ENCODE measurements around the gene OLFM1. TPM values are rescaled to one million over a fixed set of nuclear protein-coding genes. Genes with fewer than 3 reads are reported as not detected.

OLFM1 gene
- total and polyA plus RNA-seq, 2 of the 4 experiments (the other 2 are of a cell fraction): 0.36 to 0.38 TPM

DNA sequence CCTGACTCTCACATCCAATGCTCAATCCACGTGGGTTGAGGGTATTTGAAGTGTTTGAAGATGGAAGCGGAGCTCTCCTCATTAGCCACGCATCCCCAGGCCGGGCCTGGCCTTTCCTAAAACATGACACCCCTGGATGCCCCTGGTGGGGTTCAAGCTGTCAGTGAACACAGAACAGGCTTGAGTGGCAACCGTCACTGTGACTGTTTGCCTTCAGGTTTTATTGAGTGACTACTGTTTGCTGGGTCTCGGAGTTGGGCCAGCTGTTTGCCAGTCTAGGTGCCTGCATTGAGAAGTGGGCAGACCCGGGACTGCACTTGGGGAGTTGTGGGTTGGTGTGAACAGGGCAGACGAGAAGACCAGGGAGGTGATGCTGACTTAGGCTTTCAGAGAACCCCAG lies 7.8 kb upstream of the OLFM1 start:
- ATAC-seq (ENCODE audit: low read depth): no peak
- Histone ChIP-seq H3K27me3 (ENCODE audit: control insufficient read depth, insufficient read depth, low read length) (peaks cover 35% of the 10 kb centered on the region), H2BK20ac (ENCODE audit: low read depth, low read length) (no peak overlapping the region), H3K4ac (ENCODE audit: low read depth, low read length) (no peak overlapping the region), H4K5ac (ENCODE audit: low read depth, low read length) (no peak overlapping the region), H3K56ac (ENCODE audit: extremely low read depth, insufficient read depth, low read length) (no peak overlapping the region), H2BK5ac (ENCODE audit: low read depth, low read length, poor library complexity, severe bottlenecking) (no peak overlapping the region), H4K91ac (ENCODE audit: insufficient read depth, low read depth, low read length) (no peak overlapping the region), H4K20me1 (ENCODE audit: insufficient read depth, low read length) (no peaks in the 10 kb centered on the region), H3K9ac (ENCODE audit: low read depth, low read length) (no peak overlapping the region), H3K27ac (ENCODE audit: insufficient read depth, low read length) (no peak overlapping the region), H2BK15ac (ENCODE audit: low read depth, low read length) (no peak overlapping the region), H3K23ac (ENCODE audit: low read depth, low read length) (no peak overlapping the region), H3K9me3 (ENCODE audit: control insufficient read depth, insufficient read depth, low read length) (no peaks in the 10 kb centered on the region), H3K14ac (replicated peaks; ENCODE audit: low read depth, low read length) (no peak overlapping the region), H3K4me2 (ENCODE audit: low read depth, low read length) (no peak overlapping the region), H2AK5ac (ENCODE audit: low read depth, low read length) (no peak overlapping the region), H2AFZ (replicated peaks; ENCODE audit: low read length, poor library complexity) (no peak overlapping the region), H2BK120ac (ENCODE audit: low read depth, low read length) (no peak overlapping the region), H4K8ac (ENCODE audit: low read depth in 2 of 2, low read length in 2 of 2) (no peak overlapping the region), H3K4me3 (ENCODE audit: insufficient read depth, low read depth, low read length) (no peak overlapping the region), H3K4me1 (ENCODE audit: control insufficient read depth, insufficient read depth, low read length) (no peaks in the 10 kb centered on the region), H3K18ac (ENCODE audit: low read depth, low read length) (no peak overlapping the region), H3K9me1 (ENCODE audit: insufficient read depth, low read length) (no peaks in the 10 kb centered on the region), H3K36me3 (ENCODE audit: control insufficient read depth, insufficient read depth, low read length) (no peaks in the 10 kb centered on the region), H3K79me1 (ENCODE audit: low read depth in 1 of 2, low read length in 2 of 2) (no peaks in the 10 kb centered on the region), H2AK9ac (replicated peaks; ENCODE audit: low read depth, low read length, poor library complexity) (no peak overlapping the region)
- no CpG with 5 or more reads among the region's 8 CpGs for WGBS, 2 experiments (ENCODE audit: extremely low coverage in 2 of 2, insufficient read length in 1 of 2)
- DNase-seq: no peak
- intact Hi-C loops (cut with micrococcal nuclease) (no loop called here), in situ Hi-C loops (cut with MboI; ENCODE audit: low sequenced_read_pairs) (no loop called here), dilution Hi-C loops (cut with HindIII; ENCODE audit: low sequenced_read_pairs, unreplicated experiment) (no loop called here)
- TF ChIP-seq NFE2L2 (IDR thresholded peaks at IDR 0.05; ENCODE audit: low read depth, low read length) (no peak), SMC3 (IDR thresholded peaks at IDR 0.05; ENCODE audit: low read depth, low read length) (no peak), CEBPB (IDR thresholded peaks at IDR 0.05; ENCODE audit: low read depth, low read length) (no peak), MAZ (IDR thresholded peaks at IDR 0.05; ENCODE audit: borderline replicate concordance, low read depth, low read length) (no peak), POLR2A (IDR thresholded peaks at IDR 0.05; ENCODE audit: low read depth, low read length) (no peak), RCOR1 (IDR thresholded peaks at IDR 0.05; ENCODE audit: insufficient replicate concordance, low read length) (no peak), MXI1 (IDR thresholded peaks at IDR 0.05; ENCODE audit: borderline replicate concordance, low read depth, low read length) (no peak), CTCF (conservative IDR thresholded peaks at IDR 0.05; ENCODE audit: low read depth, low read length) (no peak), MAFK (IDR thresholded peaks at IDR 0.05; ENCODE audit: low read depth, low read length) (no peak), CHD1 (IDR thresholded peaks at IDR 0.05; ENCODE audit: low read depth, low read length) (no peak), RFX5 (IDR thresholded peaks at IDR 0.05; ENCODE audit: low read depth, low read length) (no peak), BHLHE40 (IDR thresholded peaks at IDR 0.05; ENCODE audit: low read depth, low read length) (no peak), RAD21 (IDR thresholded peaks at IDR 0.05; ENCODE audit: low read length) (no peak), FOS (IDR thresholded peaks at IDR 0.05; ENCODE audit: low read depth, low read length) (no peak)
- TF ChIP-seq, protein P1, sequence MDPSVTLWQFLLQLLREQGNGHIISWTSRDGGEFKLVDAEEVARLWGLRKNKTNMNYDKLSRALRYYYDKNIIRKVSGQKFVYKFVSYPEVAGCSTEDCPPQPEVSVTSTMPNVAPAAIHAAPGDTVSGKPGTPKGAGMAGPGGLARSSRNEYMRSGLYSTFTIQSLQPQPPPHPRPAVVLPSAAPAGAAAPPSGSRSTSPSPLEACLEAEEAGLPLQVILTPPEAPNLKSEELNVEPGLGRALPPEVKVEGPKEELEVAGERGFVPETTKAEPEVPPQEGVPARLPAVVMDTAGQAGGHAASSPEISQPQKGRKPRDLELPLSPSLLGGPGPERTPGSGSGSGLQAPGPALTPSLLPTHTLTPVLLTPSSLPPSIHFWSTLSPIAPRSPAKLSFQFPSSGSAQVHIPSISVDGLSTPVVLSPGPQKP (IDR thresholded peaks at IDR 0.05; ENCODE audit: borderline replicate concordance, low read depth, low read length): no peak
- TF ChIP-seq, protein P2, sequence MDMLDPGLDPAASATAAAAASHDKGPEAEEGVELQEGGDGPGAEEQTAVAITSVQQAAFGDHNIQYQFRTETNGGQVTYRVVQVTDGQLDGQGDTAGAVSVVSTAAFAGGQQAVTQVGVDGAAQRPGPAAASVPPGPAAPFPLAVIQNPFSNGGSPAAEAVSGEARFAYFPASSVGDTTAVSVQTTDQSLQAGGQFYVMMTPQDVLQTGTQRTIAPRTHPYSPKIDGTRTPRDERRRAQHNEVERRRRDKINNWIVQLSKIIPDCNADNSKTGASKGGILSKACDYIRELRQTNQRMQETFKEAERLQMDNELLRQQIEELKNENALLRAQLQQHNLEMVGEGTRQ (IDR thresholded peaks at IDR 0.05; ENCODE audit: low read depth, low read length): no peak
- CTCF ChIA-PET: no interaction called here
- BruUV-seq (replicated peaks): no TSS peak
- POLR2A ChIA-PET (ENCODE audit: unreplicated experiment): no interaction called here

Data from IMR-90 (cell line).